Ectodermal cell (in vitro differentiated cells): ENCODE measurements around the gene ARF3.
"Not testable (repeated sequence)": the region's sequence is repeated elsewhere in the genome, so short reads cannot be mapped to it uniquely, and the experiment has no call there.

Experiments
- H3K27ac ChIP-seq: 2 replicates; pipeline ENCODE4 v1.7.0; 2013; ENCODE audit warnings: mild to moderate bottlenecking, low read depth, low read length; ENCODE audit not compliant: insufficient read depth, poor library complexity, severe bottlenecking
- H3K27me3 ChIP-seq: 2 replicates; pipeline ENCODE4 v1.7.0; 2013; ENCODE audit warnings: mild to moderate bottlenecking, low read length; ENCODE audit not compliant: insufficient read depth, control insufficient read depth, poor library complexity, severe bottlenecking
- H3K36me3 ChIP-seq: one replicate; pipeline ENCODE4 v1.7.0; 2013; ENCODE audit warnings: low read length; ENCODE audit not compliant: control insufficient read depth, insufficient read depth
- H3K4me1 ChIP-seq: one replicate; pipeline ENCODE4 v1.7.0; 2013; ENCODE audit warnings: low read length; ENCODE audit not compliant: control insufficient read depth, insufficient read depth
- H3K4me3 ChIP-seq: 2 replicates; pipeline ENCODE4 v1.7.0; 2013; ENCODE audit warnings: low read depth, low read length, control low read depth; ENCODE audit not compliant: insufficient read depth
- H3K9me3 ChIP-seq: 2 replicates; pipeline ENCODE4 v1.7.0; 2013; ENCODE audit warnings: mild to moderate bottlenecking, low read length, moderate library complexity; ENCODE audit not compliant: control insufficient read depth
- WGBS, 2 experiments: methylation state at CpG; one replicate each; pipeline ENCODE4 v1.1.7; 2013; ENCODE audit warnings: missing lambda C conversion rate in 2 of 2; 5-methylcytosine and 5-hydroxymethylcytosine counted together

ARF3 gene

GRCh38 chr12:48929551-48929950, 27.7 kb downstream of the ARF3 start:
- Histone ChIP-seq H3K27ac (no peak overlapping the region), H3K9me3 (no peaks in the 10 kb centered on the region), H3K36me3 (peaks cover 22% of the 10 kb centered on the region), H3K27me3 (no peaks in the 10 kb centered on the region), H3K4me3 (no peak overlapping the region), H3K4me1 (peaks cover 6% of the 10 kb centered on the region)
- WGBS, 2 experiments: 92 to 98% methylated on average over 1 of the region's 1 CpG

- H3K4me1 ChIP-seq: peaks cover 6% of the 10 kb centered on the region
- no peaks in the 10 kb centered on the region for H3K9me3 ChIP-seq
- H3K27ac ChIP-seq: no peak overlapping the region
- 89 to 90% methylated on average over 2 of the region's 2 CpGs for WGBS, 2 experiments
- H3K27me3 ChIP-seq: no peaks in the 10 kb centered on the region
- H3K36me3 ChIP-seq: peaks cover 27% of the 10 kb centered on the region
- H3K4me3 ChIP-seq: no peak overlapping the region
Measured at GRCh38 chr12:48927261-48927660, 30.0 kb downstream of the ARF3 start.

GRCh38 chr12:48925304-48926011, 31.8 kb downstream of the ARF3 start, which contains the start of gene FKBP11:
Gene FKBP11 (minus strand): TSS chr12:48925492. CDS start chr12:48925428, 64 bp downstream.
- WGBS, 2 experiments: 47 to 50% methylated on average over 38 of the region's 38 CpGs
- H3K4me3 ChIP-seq: peak within 1 kb of the TSS; percentile 40
- no peaks in the 10 kb centered on the region for H3K27me3 ChIP-seq
- H3K36me3 ChIP-seq: peaks cover 19% of the 10 kb centered on the region
- peaks cover 6% of the 10 kb centered on the region for H3K4me1 ChIP-seq
- no peaks in the 10 kb centered on the region for H3K9me3 ChIP-seq
- H3K27ac ChIP-seq: no peak within 1 kb of the TSS

- H3K27me3 ChIP-seq: no peaks in the 10 kb centered on the region
- H3K36me3 ChIP-seq: peaks cover 19% of the 10 kb centered on the region
- WGBS, 2 experiments: 54 to 57% methylated on average over 43 of the region's 43 CpGs
- H3K9me3 ChIP-seq: no peaks in the 10 kb centered on the region
- peak overlapping the region; percentile 40 for H3K4me3 ChIP-seq
- no peak overlapping the region for H3K27ac ChIP-seq
- H3K4me1 ChIP-seq: peaks cover 6% of the 10 kb centered on the region
Measured at GRCh38 chr12:48924617-48925303, 32.5 kb downstream of the ARF3 start.

- peaks cover 19% of the 10 kb centered on the region for H3K36me3 ChIP-seq
- no peaks in the 10 kb centered on the region for H3K27me3 ChIP-seq
- no peaks in the 10 kb centered on the region for H3K9me3 ChIP-seq
- H3K4me3 ChIP-seq: no peak overlapping the region
- 92 to 100% methylated on average over 2 to 3 of the region's 3 CpGs for WGBS, 2 experiments
- H3K27ac ChIP-seq: no peak overlapping the region
- peaks cover 6% of the 10 kb centered on the region for H3K4me1 ChIP-seq
Measured at GRCh38 chr12:48923117-48923516, 34.2 kb downstream of the ARF3 start.

GRCh38 chr12:48917857-48918537, 39.3 kb downstream of the ARF3 start:
- 87 to 95% methylated on average over 3 of the region's 3 CpGs for WGBS, 2 experiments
- Histone ChIP-seq H3K9me3 (peaks cover 3% of the 10 kb centered on the region), H3K36me3 (peaks cover 6% of the 10 kb centered on the region), H3K27me3 (no peaks in the 10 kb centered on the region), H3K4me3 (no peak overlapping the region), H3K4me1 (no peaks in the 10 kb centered on the region), H3K27ac (no peak overlapping the region)

- H3K36me3 ChIP-seq: no peaks in the 10 kb centered on the region
Measured at GRCh38 chr12:48910196-48910595, 47.1 kb downstream of the ARF3 start.

GRCh38 chr12:48909698-48910097, 47.6 kb downstream of the ARF3 start:
- WGBS, 2 experiments: 86% methylated on average over 11 of the region's 11 CpGs

More at GRCh38 chr12:48910196-48910595, 47.1 kb downstream of the ARF3 start:
- Histone ChIP-seq H3K4me3 (no peak overlapping the region), H3K9me3 (no peaks in the 10 kb centered on the region), H3K27me3 (no peaks in the 10 kb centered on the region), H3K4me1 (no peaks in the 10 kb centered on the region), H3K27ac (no peak overlapping the region)

GRCh38 chr12:48907245-48907644, 50.0 kb downstream of the ARF3 start:
- no peaks in the 10 kb centered on the region for H3K36me3 ChIP-seq
- H3K4me1 ChIP-seq: peaks cover 3% of the 10 kb centered on the region
- no peaks in the 10 kb centered on the region for H3K27me3 ChIP-seq
- H3K4me3 ChIP-seq: no peak overlapping the region
- no peak overlapping the region for H3K27ac ChIP-seq
- 60 to 63% methylated on average over 3 of the region's 3 CpGs for WGBS, 2 experiments
- no peaks in the 10 kb centered on the region for H3K9me3 ChIP-seq

More at GRCh38 chr12:48909698-48910097, 47.6 kb downstream of the ARF3 start:
- H3K36me3 ChIP-seq, H3K9me3 ChIP-seq, H3K27me3 ChIP-seq, H3K27ac ChIP-seq, H3K4me1 ChIP-seq, H3K4me3 ChIP-seq: not testable (repeated sequence)

GRCh38 chr12:48903982-48904411, 53.3 kb downstream of the ARF3 start:
- Histone ChIP-seq H3K4me1 (peaks cover 3% of the 10 kb centered on the region), H3K4me3 (peak overlapping the region; percentile 44), H3K27ac (no peak overlapping the region), H3K27me3 (no peaks in the 10 kb centered on the region), H3K9me3 (no peaks in the 10 kb centered on the region), H3K36me3 (no peaks in the 10 kb centered on the region)
- WGBS, 2 experiments: 2 to 4% methylated on average over 19 of the region's 19 CpGs
